ENCODE data around the gene TMEM183A.
"Not testable (repeated sequence)": the region's sequence is repeated elsewhere in the genome, so short reads cannot be mapped to it uniquely, and the experiment has no call there.

TMEM183A gene

DNA sequence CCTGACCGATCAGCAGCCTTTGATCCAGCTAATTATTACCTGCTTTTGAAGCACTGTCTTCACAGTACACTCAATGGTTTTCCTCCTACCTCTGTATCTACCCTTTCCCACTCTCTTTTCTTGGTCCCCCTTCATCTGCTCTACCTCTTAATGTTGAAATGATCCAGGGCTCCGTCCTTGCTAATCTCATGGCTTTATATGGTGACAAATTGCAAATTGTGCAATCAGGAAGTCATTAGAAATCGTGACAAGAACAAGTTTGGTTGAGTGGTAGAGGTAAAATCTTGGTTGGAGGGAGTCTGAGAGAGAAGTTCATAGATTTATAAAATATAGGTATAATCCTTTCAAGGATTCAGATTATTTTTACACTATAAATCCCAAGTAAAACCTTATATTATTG, 30.5 kb upstream of the TMEM183A start:
- TF ChIP-seq, protein P1, sequence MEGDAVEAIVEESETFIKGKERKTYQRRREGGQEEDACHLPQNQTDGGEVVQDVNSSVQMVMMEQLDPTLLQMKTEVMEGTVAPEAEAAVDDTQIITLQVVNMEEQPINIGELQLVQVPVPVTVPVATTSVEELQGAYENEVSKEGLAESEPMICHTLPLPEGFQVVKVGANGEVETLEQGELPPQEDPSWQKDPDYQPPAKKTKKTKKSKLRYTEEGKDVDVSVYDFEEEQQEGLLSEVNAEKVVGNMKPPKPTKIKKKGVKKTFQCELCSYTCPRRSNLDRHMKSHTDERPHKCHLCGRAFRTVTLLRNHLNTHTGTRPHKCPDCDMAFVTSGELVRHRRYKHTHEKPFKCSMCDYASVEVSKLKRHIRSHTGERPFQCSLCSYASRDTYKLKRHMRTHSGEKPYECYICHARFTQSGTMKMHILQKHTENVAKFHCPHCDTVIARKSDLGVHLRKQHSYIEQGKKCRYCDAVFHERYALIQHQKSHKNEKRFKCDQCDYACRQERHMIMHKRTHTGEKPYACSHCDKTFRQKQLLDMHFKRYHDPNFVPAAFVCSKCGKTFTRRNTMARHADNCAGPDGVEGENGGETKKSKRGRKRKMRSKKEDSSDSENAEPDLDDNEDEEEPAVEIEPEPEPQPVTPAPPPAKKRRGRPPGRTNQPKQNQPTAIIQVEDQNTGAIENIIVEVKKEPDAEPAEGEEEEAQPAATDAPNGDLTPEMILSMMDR (conservative IDR thresholded peaks at IDR 0.05) = no peak

DNA sequence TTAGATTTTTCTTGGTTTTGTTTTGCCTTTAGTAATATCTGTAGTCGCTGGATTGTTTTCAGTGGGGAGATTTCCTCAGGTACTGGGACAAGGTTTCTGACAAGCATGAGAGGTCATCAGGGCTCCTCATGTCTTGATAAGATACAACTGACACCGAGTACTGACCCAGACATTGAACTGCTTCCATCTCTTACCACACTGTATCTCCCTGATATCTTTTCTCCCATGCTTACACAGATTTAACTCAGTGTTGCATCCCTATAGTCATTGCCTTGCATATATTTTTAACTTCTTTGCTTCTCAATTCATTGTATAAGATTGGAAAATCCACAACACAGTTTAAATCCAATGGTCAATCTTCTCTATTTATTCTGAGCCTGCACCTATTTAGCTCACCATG, 27.7 kb upstream of the TMEM183A start:
- TF ChIP-seq, protein P1 (conservative IDR thresholded peaks at IDR 0.05) = no peak
- H3K27ac ChIP-seq = no peak overlapping the region

More for the DNA sequence above, 30.5 kb upstream of the TMEM183A start:
- no peak overlapping the region for H3K27ac ChIP-seq

DNA sequence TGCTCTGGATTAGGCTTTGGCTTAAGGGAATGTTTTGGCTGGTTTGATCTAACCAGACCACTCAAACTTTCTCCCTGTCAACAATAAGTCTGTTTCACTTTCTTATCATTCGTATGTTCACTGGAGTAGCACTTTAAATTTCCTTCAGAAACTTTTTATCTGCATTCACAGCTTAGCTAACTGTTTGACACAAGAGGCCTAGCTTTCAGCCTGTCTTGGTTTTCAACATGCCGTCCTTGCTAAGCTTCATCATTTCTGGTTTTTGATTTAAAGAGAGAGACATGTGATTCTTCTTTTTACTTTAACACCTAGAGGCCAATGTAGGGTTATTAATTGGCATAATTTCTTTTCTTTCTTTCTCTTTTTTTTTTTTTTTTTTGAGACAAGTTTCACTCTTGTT, 25.2 kb upstream of the TMEM183A start:
- TF ChIP-seq, protein P1 (conservative IDR thresholded peaks at IDR 0.05) = no peak
- H3K27ac ChIP-seq = no peak overlapping the region

DNA sequence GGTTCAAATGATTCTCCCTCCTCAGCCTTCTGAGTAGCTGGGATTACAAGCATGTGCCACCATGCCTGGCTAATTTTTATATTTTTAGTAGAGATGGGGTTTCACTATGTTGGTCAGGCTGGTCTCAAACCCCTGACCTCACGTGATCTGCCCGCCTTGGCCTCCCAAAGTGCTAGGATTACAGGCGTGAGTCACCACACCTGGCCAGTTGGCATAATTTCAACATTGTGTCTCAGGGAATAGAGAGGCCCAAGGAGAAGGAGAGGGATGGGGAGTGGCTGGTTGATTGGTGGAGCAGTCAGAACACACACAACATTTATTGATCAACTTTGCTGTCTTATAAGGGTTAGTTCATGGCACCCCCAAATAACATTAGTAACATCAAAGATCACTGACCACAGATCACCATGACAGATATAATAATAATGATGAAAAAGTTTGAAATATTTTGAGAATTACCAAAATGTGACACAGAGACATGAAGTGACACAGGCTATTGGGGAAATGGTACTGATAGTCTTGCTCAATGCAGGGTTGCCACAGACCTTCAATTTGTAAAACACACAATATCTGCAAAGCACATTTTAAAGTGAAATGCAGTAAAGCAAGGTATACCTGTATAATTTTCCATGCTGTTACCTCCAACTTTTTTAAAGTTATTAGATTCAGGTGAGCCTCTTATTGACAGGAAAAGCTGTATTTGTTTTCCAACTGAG, 24.3 kb upstream of the TMEM183A start:
- no peak overlapping the region for H3K27ac ChIP-seq
- TF ChIP-seq, protein P1 (conservative IDR thresholded peaks at IDR 0.05) = no peak

DNA sequence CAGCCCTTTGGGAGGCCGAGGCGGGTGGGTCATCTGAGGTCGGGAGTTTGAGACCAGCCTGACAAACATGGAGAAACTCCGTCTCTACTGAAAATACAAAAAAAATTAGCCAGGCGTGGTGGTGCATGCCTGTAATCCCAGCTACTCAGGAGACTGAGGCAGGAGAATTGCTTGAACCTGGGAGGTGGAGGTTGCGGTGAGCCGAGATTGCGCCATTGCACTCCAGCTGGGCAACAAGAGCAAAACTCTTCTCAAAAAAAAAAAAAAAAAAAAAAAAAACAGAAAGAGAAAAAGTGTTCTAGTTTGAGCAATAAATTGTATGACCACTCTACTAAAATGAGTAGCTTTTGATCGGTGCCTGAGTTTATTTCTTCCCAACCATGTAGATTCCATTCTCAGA, 21.1 kb upstream of the TMEM183A start:
- H3K27ac ChIP-seq = not testable (repeated sequence)

DNA sequence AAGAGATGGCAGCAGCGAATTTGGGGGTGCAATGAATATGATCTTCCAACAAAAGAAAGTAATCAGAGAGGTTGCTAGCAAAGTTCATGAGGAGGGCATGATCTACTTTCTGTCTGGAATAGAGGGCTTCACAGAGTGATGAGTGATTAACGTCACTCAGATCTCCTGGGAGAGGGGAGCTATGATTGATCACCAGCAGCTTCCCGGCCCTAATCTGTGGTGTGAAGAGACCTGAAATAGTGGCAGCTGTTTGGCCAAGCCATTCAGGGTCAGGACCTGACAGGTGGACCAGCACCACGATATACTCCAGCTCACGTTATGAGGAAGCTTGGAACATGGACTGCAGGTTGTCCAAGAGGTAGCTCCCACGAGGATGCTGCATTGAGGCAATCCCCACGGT, 19.9 kb upstream of the TMEM183A start:
- H3K27ac ChIP-seq = no peak overlapping the region
- TF ChIP-seq, protein P1 (conservative IDR thresholded peaks at IDR 0.05) = no peak

DNA sequence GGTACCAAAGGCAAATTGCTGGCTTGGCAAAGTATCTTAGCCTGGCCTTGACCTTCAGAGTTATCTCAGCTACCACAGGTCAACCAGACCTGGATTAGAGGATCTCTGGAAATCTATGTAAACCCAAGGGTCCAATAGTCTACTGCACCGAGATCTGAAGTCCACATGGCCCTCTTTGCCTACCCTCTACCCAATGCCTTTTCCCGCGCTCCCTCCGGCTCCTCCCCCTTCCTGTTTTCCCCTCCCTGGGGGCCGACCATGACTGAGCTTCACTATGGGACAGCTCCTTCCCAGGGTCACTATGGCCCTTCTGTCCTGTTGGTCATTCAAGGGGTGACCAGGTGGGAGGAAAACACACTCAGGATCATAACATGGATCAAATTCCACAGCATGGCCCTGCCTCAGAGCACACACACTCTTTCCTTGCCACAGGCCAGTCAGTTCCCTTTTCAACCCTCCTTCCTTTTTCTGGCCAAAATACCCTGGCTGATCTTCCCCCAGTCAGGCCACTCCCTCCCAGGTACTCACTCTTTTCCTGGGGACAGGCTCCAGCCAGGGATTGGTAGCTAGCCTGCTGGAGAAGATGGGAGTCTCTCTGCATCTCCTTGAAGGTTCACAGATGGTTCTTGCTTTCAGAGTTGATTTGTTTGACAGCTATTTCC, 19.1 kb upstream of the TMEM183A start:
- TF ChIP-seq, protein P1 (conservative IDR thresholded peaks at IDR 0.05) = no peak
- H3K27ac ChIP-seq = no peak overlapping the region

DNA sequence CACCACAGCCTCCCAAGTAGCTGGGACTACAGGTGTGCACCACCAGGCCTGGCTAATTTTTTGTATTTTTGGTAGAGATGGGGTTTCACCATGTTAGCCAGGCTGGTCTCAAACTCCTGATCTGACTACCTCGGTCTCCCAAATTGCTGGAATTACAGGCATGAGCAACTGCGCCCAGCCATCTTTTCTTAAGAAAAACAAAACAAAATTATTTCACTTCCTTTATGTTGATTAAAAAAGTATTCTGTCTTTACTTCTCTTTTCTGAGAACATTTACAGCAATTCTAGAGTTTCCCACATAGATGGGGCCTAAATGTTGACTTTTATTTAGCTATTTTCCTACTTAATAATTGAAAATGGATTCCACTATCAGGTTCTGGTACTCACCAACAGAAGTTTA, 17.3 kb upstream of the TMEM183A start:
- H3K27ac ChIP-seq = no peak overlapping the region

More for the DNA sequence above, 17.3 kb upstream of the TMEM183A start:
- TF ChIP-seq, protein P1 (conservative IDR thresholded peaks at IDR 0.05) = no peak

All from VCaP (cell line).